ENCODE results near the gene FBXO41.
A peak's percentile ranks its signal among the peaks of the same experiment; 100 is the strongest.

The FBXO41 gene

GRCh38 chr2:73239776-73240175 is 44.5 kb downstream of the FBXO41 start:
- no peak for DNase-seq (ENCODE audit: low read depth in 2 of 2)

- DNase-seq (ENCODE audit: low read depth in 2 of 2), result no peak
These were observed 45.3 kb downstream of the FBXO41 start for GRCh38 chr2:73238976-73239375.

- DNase-seq (ENCODE audit: low read depth in 2 of 2), result no peak
These were observed 46.1 kb downstream of the FBXO41 start for GRCh38 chr2:73238149-73238548.

- no peak for DNase-seq (ENCODE audit: low read depth in 2 of 2)
These were observed 47.1 kb downstream of the FBXO41 start for GRCh38 chr2:73237168-73237567.

GRCh38 chr2:73235315-73236028 is 48.8 kb downstream of the FBXO41 start:
- DNase-seq (ENCODE audit: low read depth in 2 of 2), result no peak

GRCh38 chr2:73233932-73234832 is 50.1 kb downstream of the FBXO41 start, which contains the start of gene CCT7:
CCT7 (plus strand) TSS chr2:73234308; CDS start chr2:73234379, 71 bp downstream.
- peak; percentile 75 to 77 for DNase-seq (ENCODE audit: low read depth in 2 of 2)

- DNase-seq (ENCODE audit: low read depth in 2 of 2), result peak; percentile 98
These were observed 50.9 kb downstream of the FBXO41 start, which contains the start of gene PRADC1 for GRCh38 chr2:73233154-73233931. PRADC1 (minus strand) TSS chr2:73233239; CDS start chr2:73233160, 79 bp downstream.

GRCh38 chr2:73232403-73233153 is 51.7 kb downstream of the FBXO41 start:
- DNase-seq (ENCODE audit: low read depth in 2 of 2), result no peak

- no peak for DNase-seq (ENCODE audit: low read depth in 2 of 2)
These were observed 55.6 kb downstream of the FBXO41 start for GRCh38 chr2:73228631-73229030.

GRCh38 chr2:73227086-73227485 is 57.2 kb downstream of the FBXO41 start:
- DNase-seq (ENCODE audit: low read depth in 2 of 2), result no peak

GRCh38 chr2:73225513-73226360 is 58.5 kb downstream of the FBXO41 start:
- DNase-seq (ENCODE audit: low read depth in 2 of 2), result no peak

GRCh38 chr2:73223821-73224220 is 60.5 kb downstream of the FBXO41 start:
- no peak for DNase-seq (ENCODE audit: low read depth in 2 of 2)

GRCh38 chr2:73218298-73218697 is 66.0 kb downstream of the FBXO41 start:
- no peak for DNase-seq (ENCODE audit: low read depth in 2 of 2)

- DNase-seq (ENCODE audit: low read depth in 2 of 2), result no peak
These were observed 66.5 kb downstream of the FBXO41 start for GRCh38 chr2:73217826-73218225.

GRCh38 chr2:73217160-73217559 is 67.1 kb downstream of the FBXO41 start:
- no peak for DNase-seq (ENCODE audit: low read depth in 2 of 2)

- DNase-seq (ENCODE audit: low read depth in 2 of 2), result no peak
These were observed 69.0 kb downstream of the FBXO41 start for GRCh38 chr2:73215254-73215653.

GRCh38 chr2:73214120-73215035 is 69.9 kb downstream of the FBXO41 start, which contains the start of gene SMYD5:
SMYD5 (plus strand) TSS chr2:73214245; CDS start chr2:73214267, 22 bp downstream.
- DNase-seq (ENCODE audit: low read depth in 2 of 2), result peak in 1 of 2 experiments; percentile 45

- peak in 1 of 2 experiments; percentile 50 for DNase-seq (ENCODE audit: low read depth in 2 of 2)
These were observed 71.7 kb downstream of the FBXO41 start for GRCh38 chr2:73212448-73213176.
